ENCODE data around the gene TAP1.

DNA sequence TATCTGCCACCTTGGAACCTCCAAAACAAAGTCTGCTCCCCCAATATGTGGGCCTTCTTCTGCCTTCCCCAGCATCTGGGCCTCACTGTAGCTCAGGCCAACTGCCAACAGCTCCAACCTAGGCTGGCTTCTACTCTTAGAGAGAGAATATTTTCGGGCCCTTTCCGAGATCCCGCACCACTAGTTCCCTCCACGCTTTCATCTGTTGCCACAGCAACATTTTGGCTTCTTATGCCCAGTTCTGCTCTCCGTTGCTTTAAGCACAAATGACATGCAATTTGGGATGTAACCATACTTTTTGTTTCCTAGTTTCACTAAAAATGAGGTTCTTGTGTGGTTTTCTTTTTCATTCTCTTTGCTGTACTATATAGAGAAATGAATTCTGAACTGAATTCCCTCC is 34.1 kb upstream of the TAP1 start:
- TF ChIP-seq, protein P1, sequence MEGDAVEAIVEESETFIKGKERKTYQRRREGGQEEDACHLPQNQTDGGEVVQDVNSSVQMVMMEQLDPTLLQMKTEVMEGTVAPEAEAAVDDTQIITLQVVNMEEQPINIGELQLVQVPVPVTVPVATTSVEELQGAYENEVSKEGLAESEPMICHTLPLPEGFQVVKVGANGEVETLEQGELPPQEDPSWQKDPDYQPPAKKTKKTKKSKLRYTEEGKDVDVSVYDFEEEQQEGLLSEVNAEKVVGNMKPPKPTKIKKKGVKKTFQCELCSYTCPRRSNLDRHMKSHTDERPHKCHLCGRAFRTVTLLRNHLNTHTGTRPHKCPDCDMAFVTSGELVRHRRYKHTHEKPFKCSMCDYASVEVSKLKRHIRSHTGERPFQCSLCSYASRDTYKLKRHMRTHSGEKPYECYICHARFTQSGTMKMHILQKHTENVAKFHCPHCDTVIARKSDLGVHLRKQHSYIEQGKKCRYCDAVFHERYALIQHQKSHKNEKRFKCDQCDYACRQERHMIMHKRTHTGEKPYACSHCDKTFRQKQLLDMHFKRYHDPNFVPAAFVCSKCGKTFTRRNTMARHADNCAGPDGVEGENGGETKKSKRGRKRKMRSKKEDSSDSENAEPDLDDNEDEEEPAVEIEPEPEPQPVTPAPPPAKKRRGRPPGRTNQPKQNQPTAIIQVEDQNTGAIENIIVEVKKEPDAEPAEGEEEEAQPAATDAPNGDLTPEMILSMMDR (IDR thresholded peaks at IDR 0.05; ENCODE audit: low read depth, low read length): no peak
- no peak for TF ChIP-seq EZH2phosphoT487 (IDR thresholded peaks at IDR 0.05; ENCODE audit: low read depth)
